Myometrial cell (primary cell): Measurements from ENCODE around the gene CXCL5. TPM values are rescaled to one million over a fixed set of nuclear protein-coding genes. Genes with fewer than 3 reads are reported as not detected.

Experiments used
- total RNA-seq: library from RNA; depleted of rRNA; stranded (reverse); fragments of >200 nt; gene quantifications from 2 replicates; pipeline ENCODE4 v1.2.3, GENCODE V29; 2015

Gene CXCL5
- total RNA-seq: 1.7 and 2.7 TPM in 2 replicates

DNA sequence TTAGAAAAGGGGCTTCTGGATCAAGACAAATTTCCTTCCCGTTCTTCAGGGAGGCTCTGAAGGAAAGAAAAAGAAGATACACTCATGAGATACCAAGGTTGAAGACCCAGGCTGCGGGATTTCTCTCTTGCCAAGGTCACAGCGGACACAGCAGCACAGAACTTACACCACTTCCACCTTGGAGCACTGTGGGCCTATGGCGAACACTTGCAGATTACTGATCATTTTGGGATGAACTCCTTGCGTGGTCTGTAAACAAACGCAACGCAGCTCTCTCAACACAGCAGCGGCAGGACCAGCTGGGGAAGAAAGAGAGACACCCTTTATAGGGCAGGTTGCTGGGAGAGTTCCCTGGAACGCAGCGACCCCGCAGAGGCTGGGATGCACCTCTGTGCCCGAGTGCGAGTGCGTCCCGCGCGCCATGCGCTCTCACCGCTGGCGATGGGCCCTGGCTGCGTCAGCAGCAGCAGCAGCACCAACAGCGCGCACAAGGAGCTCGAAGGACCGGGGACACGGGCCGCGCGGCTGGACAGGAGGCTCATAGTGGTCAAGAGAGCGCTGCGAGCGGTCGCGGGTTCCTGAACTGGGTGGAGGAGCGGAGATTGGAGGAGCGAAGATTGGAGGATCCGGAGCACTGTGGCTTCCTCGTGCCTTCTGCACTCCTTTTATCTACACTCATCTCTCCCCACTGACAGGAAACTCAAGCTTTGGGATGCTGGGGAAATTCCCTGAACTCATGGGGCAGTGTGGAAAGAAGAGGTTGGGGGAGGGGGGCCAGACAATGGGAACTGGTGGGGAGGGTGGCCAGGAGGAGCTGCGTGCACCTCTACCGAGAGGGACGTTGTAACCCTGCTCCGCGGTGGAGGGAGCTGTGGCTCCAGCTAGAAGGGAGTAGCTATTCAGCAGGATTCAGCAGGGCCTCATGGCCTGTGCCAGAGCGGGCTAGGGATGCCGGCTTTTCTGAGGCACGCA lies at the start of gene CXCL5:
CXCL5 (minus strand) TSS at position 638 of the 972 bp plus-strand sequence; CDS start at position 542, 96 bp downstream.

DNA sequence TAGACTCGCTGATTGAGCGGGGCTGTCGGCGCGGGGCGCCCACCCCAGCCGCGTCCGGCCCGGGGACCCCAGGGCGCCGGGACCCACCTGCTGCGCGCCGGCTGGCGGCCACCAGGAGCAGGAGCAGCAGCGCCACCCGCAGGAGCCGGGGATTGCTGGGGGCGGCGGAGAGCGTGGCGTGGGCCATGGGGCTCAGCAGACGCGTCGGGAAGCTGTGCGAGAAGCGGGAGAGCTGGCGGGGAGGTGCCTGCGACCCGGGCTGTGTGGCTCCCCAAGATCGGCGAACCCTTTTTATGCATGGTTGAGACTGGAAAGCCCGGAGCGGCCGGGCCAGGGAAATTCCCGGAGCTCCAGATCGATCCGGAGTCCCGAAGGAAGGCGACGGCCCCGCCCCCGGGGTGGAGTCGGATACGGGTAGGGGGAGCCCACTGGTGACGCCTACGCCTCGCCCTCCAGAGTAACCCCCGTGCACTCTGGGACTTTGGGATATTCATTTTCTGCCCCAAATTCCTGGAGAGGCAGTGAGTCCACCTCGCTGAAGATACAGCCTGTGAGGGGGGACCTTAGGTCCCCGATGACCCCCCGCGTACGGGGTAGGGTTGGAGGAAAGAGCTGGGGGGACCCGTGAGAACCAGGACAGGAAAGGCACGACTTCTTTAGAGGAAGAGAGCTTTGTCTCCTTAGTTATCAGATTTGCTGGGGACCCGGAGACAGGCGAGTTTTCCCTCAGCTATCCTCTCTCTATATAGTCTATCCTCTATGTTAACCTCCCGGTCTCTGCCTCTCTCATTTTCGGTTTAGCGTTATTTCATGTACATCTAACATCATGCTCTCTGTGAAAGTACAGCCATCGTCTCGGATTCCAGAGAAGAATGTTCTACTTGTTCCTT lies 40.2 kb upstream of the CXCL5 start, which contains the start of gene CXCL3:
CXCL3 (minus strand) TSS at position 265 of the 890 bp plus-strand sequence; CDS start at position 187, 78 bp downstream.

DNA sequence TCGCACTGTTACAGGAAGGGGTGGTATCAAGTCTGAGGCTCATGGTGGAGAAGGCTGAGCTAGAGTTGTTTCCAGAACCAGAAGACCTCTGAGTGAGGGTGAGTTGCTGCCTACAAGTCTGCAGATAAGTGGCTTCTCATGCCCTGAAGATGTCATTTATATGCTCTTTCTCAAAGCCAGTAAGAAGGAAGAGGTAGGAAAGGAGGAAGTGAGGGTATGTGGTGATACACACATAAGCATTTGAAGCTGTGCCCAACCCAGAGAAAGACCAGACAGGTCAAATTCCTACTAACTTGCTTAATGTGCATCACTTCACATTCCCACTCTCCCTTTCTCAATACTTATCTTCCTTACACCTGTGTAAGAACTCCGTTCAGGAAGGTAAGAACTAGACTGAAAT lies 10.4 kb downstream of the CXCL5 start, which contains the start of gene PPBP:
PPBP (minus strand) TSS at position 130 of the 400 bp plus-strand sequence; CDS start at position 43, 87 bp downstream.

Other genes with a start within 250 kb of the CXCL5 start
- 0.58 and 4.6 TPM in 2 replicates for gene CXCL6, start 162.0 kb downstream of the CXCL5 start, total RNA-seq
- gene PF4V1, start 145.4 kb downstream of the CXCL5 start, total RNA-seq: 1.6 TPM in 1 of 2 replicates, not detected in the other
- gene CXCL1, start 129.3 kb downstream of the CXCL5 start, total RNA-seq: 12.7 and 17.7 TPM in 2 replicates
- gene PF4, start 16.6 kb downstream of the CXCL5 start, total RNA-seq: 1.8 TPM in 1 of 2 replicates, not detected in the other
- not detected in 2 replicates for gene PPBP, start 10.5 kb downstream of the CXCL5 start, total RNA-seq
- 0.18 and 1.4 TPM in 2 replicates for gene CXCL3, start 40.0 kb upstream of the CXCL5 start, total RNA-seq
- 0.29 and 2.8 TPM in 2 replicates for gene CXCL2, start 100.5 kb upstream of the CXCL5 start, total RNA-seq
- gene MTHFD2L, start 159.4 kb upstream of the CXCL5 start, total RNA-seq: 4.6 and 6.3 TPM in 2 replicates